Measurements from ENCODE around the gene CCDC88C. TPM values are rescaled to one million over a fixed set of nuclear protein-coding genes. Genes with fewer than 3 reads are reported as not detected.

Gene CCDC88C
- polyA plus RNA-seq, 2 of the 4 experiments (the other 2 are of a cell fraction): 2.9 to 3.7 TPM

- ATAC-seq: no peak
- no peak for FAIRE-seq
- CTCF ChIA-PET: no interaction called here
- H3K9me3 ChIP-seq: no peaks in the 10 kb centered on the region
- H3K4me1 ChIP-seq: no peaks in the 10 kb centered on the region
- 91% methylated on average over 7 of the region's 7 CpGs for WGBS (ENCODE audit: missing lambda C conversion rate)
- no peak overlapping the region for H3K27ac ChIP-seq
- DNase-seq (ENCODE audit: low read depth in 1 of 2, low spot score in 1 of 2): no peak
- no peak overlapping the region for H3K4me3 ChIP-seq
- POLR2A ChIA-PET: no interaction called here
- TF ChIP-seq BCL3 (IDR thresholded peaks at IDR 0.05) (no peak), EHMT2 (IDR thresholded peaks at IDR 0.05; ENCODE audit: low read depth) (no peak), NPAS2 (CRISPR knock-in tag; IDR thresholded peaks at IDR 0.05; ENCODE audit: borderline replicate concordance) (no peak), CEBPB (IDR thresholded peaks at IDR 0.05) (no peak), CBX2 (IDR thresholded peaks at IDR 0.05; ENCODE audit: borderline replicate concordance, low read depth) (no peak), CBX8 (IDR thresholded peaks at IDR 0.05) (no peak), ZFP36 (IDR thresholded peaks at IDR 0.05; ENCODE audit: borderline replicate concordance, partially characterized antibody) (no peak), SMC3 (IDR thresholded peaks at IDR 0.05) (no peak), MAFK (IDR thresholded peaks at IDR 0.05; ENCODE audit: partially characterized antibody) (no peak), CHD4 (IDR thresholded peaks at IDR 0.05; ENCODE audit: borderline replicate concordance) (no peak), ZC3H11A (IDR thresholded peaks at IDR 0.05) (no peak), PHF8 (IDR thresholded peaks at IDR 0.05; ENCODE audit: borderline replicate concordance, low read depth) (no peak), JUNB (IDR thresholded peaks at IDR 0.05) (no peak), EHF (CRISPR knock-in tag; IDR thresholded peaks at IDR 0.05) (no peak), MYC (IDR thresholded peaks at IDR 0.05; ENCODE audit: borderline replicate concordance, low read length) (no peak), RFX5 (IDR thresholded peaks at IDR 0.05) (no peak)
- H3K4me2 ChIP-seq: no peak overlapping the region
Observed at GRCh38 chr14:91405724-91406435, 11.7 kb downstream of the CCDC88C start.

- no peaks in the 10 kb centered on the region for H3K9me3 ChIP-seq
- no peak overlapping the region for H3K27ac ChIP-seq
- FAIRE-seq: no peak
- 90% methylated on average over 14 of the region's 14 CpGs for WGBS (ENCODE audit: missing lambda C conversion rate)
- CTCF ChIA-PET: no interaction called here
- POLR2A ChIA-PET: no interaction called here
- no peak overlapping the region for H3K4me2 ChIP-seq
- H3K4me1 ChIP-seq: no peaks in the 10 kb centered on the region
- DNase-seq (ENCODE audit: low read depth in 1 of 2, low spot score in 1 of 2): no peak
- H3K4me3 ChIP-seq: no peak overlapping the region
- no peak for ATAC-seq
- no peak for TF ChIP-seq E2F6 (IDR thresholded peaks at IDR 0.05; ENCODE audit: borderline replicate concordance, low read depth)
- TF ChIP-seq KDM1A (IDR thresholded peaks at IDR 0.05; ENCODE audit: low read depth): no peak
- TF ChIP-seq REST (IDR thresholded peaks at IDR 0.05): no peak
- no peak for TF ChIP-seq FOSL2 (IDR thresholded peaks at IDR 0.05)
- no peak for TF ChIP-seq FOSL2 (CRISPR knock-in tag; IDR thresholded peaks at IDR 0.05)
- TF ChIP-seq ESRRA (IDR thresholded peaks at IDR 0.05; ENCODE audit: borderline replicate concordance, low read length): no peak
- TF ChIP-seq ATOH8 (CRISPR knock-in tag; IDR thresholded peaks at IDR 0.05; ENCODE audit: low read depth): no peak
- no peak for TF ChIP-seq CHD2 (IDR thresholded peaks at IDR 0.05; ENCODE audit: low read length, partially characterized antibody)
- TF ChIP-seq EP300 (IDR thresholded peaks at IDR 0.05): no peak
- no peak for TF ChIP-seq TFCP2L1 (CRISPR knock-in tag; IDR thresholded peaks at IDR 0.05)
- no peak for TF ChIP-seq HOXB5 (CRISPR knock-in tag; IDR thresholded peaks at IDR 0.05)
- no peak for TF ChIP-seq RNF2 (IDR thresholded peaks at IDR 0.05; ENCODE audit: borderline replicate concordance, low read depth)
- TF ChIP-seq FOXS1 (CRISPR knock-in tag; IDR thresholded peaks at IDR 0.05): no peak
- TF ChIP-seq ZFP36 (IDR thresholded peaks at IDR 0.05; ENCODE audit: borderline replicate concordance, partially characterized antibody): no peak
- TF ChIP-seq BCL3 (IDR thresholded peaks at IDR 0.05): no peak
- TF ChIP-seq NPAS2 (CRISPR knock-in tag; IDR thresholded peaks at IDR 0.05; ENCODE audit: borderline replicate concordance): no peak
- no peak for TF ChIP-seq HOXB13 (CRISPR knock-in tag; IDR thresholded peaks at IDR 0.05; ENCODE audit: low read depth)
- TF ChIP-seq TP53 (CRISPR knock-in tag; IDR thresholded peaks at IDR 0.05): no peak
- TF ChIP-seq JUN (IDR thresholded peaks at IDR 0.05): no peak
Observed at GRCh38 chr14:91405241-91405721, 12.3 kb downstream of the CCDC88C start.

All from A549 (cell line).